Measurements from ENCODE around the gene PAX8.

The PAX8 gene

GRCh38 chr2:113219889-113220641 lies 58.7 kb downstream of the PAX8 start:
- no peak for DNase-seq

GRCh38 chr2:113219525-113219888 lies 59.2 kb downstream of the PAX8 start:
- no peak for DNase-seq

GRCh38 chr2:113219092-113219441 lies 59.7 kb downstream of the PAX8 start:
- DNase-seq: no peak

GRCh38 chr2:113218283-113219091 lies 60.2 kb downstream of the PAX8 start:
- no peak for DNase-seq

GRCh38 chr2:113217455-113218282 lies 61.1 kb downstream of the PAX8 start:
- no peak for DNase-seq

GRCh38 chr2:113216891-113217454 lies 61.7 kb downstream of the PAX8 start:
- DNase-seq: no peak

GRCh38 chr2:113216321-113216720 lies 62.4 kb downstream of the PAX8 start:
- DNase-seq: no peak

- no peak for DNase-seq
Measured at GRCh38 chr2:113215056-113215455, 63.7 kb downstream of the PAX8 start.

GRCh38 chr2:113214141-113214540 lies 64.6 kb downstream of the PAX8 start:
- DNase-seq: no peak

GRCh38 chr2:113213061-113213930 lies 65.4 kb downstream of the PAX8 start:
- no peak for DNase-seq

- no peak for DNase-seq
Measured at GRCh38 chr2:113212245-113213060, 66.3 kb downstream of the PAX8 start.

- DNase-seq: no peak
Measured at GRCh38 chr2:113211226-113212105, 67.3 kb downstream of the PAX8 start.

GRCh38 chr2:113209646-113210171 lies 69.0 kb downstream of the PAX8 start:
- DNase-seq: no peak

- DNase-seq: no peak
Measured at GRCh38 chr2:113209011-113209645, 69.6 kb downstream of the PAX8 start.

- no peak for DNase-seq
Measured at GRCh38 chr2:113208396-113208795, 70.3 kb downstream of the PAX8 start.

- DNase-seq: no peak
Measured at GRCh38 chr2:113207021-113207420, 71.7 kb downstream of the PAX8 start.

- DNase-seq: no peak
Measured at GRCh38 chr2:113206251-113206650, 72.5 kb downstream of the PAX8 start.

GRCh38 chr2:113203901-113204519 lies 74.7 kb downstream of the PAX8 start:
- peak; percentile 77 for DNase-seq

GRCh38 chr2:113203217-113203530 lies 75.5 kb downstream of the PAX8 start:
- DNase-seq: no peak

Measured in activated CD4-positive, alpha-beta T cell treated with anti-CD3 and anti-CD28 coated beads, Interleukin-2, amount 50 U/mL, for 16 hours (primary cell).